Endothelial cell of umbilical vein (primary cell): Measurements from ENCODE around the gene CD300LG. TPM values are rescaled to one million over a fixed set of nuclear protein-coding genes. Genes with fewer than 3 reads are reported as not detected.

Source experiments
- BruUV-seq: library from RNA; stranded (reverse); fragments of 400-500 nt; replicated peaks from 2 replicates; lab custom pipeline; 2021; lab: Mats Ljungman, UMichigan
- CTCF ChIA-PET: fragments of 300-600, 350-600 bp; sonication (Branson Sonifier 250); formaldehyde crosslinking; loops from one replicate; lab custom pipeline; 2021; ENCODE audit warnings: antibody characterized with exemption, inconsistent platforms; lab: Charles Lee
- POLR2A ChIA-PET: fragments of 300-600, 350-600 bp; sonication (Branson Sonifier 250); formaldehyde crosslinking; loops from one replicate; lab custom pipeline; 2021; ENCODE audit warnings: antibody characterized with exemption, inconsistent platforms; lab: Charles Lee
- DNase-seq: peaks from one replicate; pipeline ENCODE4 v3.0.0-alpha.2; 2011; ENCODE audit warnings: low read depth, low spot score
- FAIRE-seq: peaks from 2 replicates; lab custom pipeline; 2011; peaks lifted over from hg19 to GRCh38; lab: Jason Lieb, UNC
- H2AFZ ChIP-seq: 2 replicates; pipeline ENCODE4 v1.6.0; 2012; ENCODE audit warnings: low read depth, low read length, control low read depth, inconsistent platforms
- H3K27ac ChIP-seq: 2 replicates; pipeline ENCODE4 v1.5.1; 2011; ENCODE audit warnings: low read depth, mild to moderate bottlenecking, control low read depth, low read length, moderate library complexity; ENCODE audit not compliant: insufficient read depth
- H3K27me3 ChIP-seq, 2 experiments: 2 replicates each; pipeline versions ENCODE4 v1.6.0 to v1.6.1; 2011; ENCODE audit warnings: low read length in 2 of 2, mixed read lengths in 1 of 2; ENCODE audit not compliant: control insufficient read depth in 2 of 2, insufficient read depth in 2 of 2
- H3K36me3 ChIP-seq, 2 experiments: 2 replicates in 1 of 2; 3 replicates in 1 of 2; pipeline ENCODE4 v1.5.1; 2011; ENCODE audit warnings: low read length in 2 of 2, mild to moderate bottlenecking in 1 of 2, moderate library complexity in 1 of 2; ENCODE audit not compliant: control insufficient read depth in 2 of 2, insufficient read depth in 2 of 2; ENCODE audit errors: extremely low read depth in 1 of 2
- H3K4me1 ChIP-seq: 3 replicates; pipeline ENCODE4 v1.5.1; 2011; ENCODE audit warnings: mild to moderate bottlenecking, low read length; ENCODE audit not compliant: control insufficient read depth, insufficient read depth; ENCODE audit errors: extremely low read depth
- H3K4me2 ChIP-seq: 2 replicates; pipeline ENCODE4 v1.6.1; 2011; ENCODE audit warnings: low read length, control low read depth, mixed read lengths; ENCODE audit not compliant: insufficient read depth
- H3K4me3 ChIP-seq, 3 experiments: fragments of 200-600 bp in 1 of 3; sonication (generic), shearing (Covaris generic) in 1 of 3; replicated peaks in 1 of 3; 2 replicates each; pipeline ENCODE4 v1.5.1; 2011 to 2016; ENCODE audit warnings: control low read depth in 3 of 3, low read length in 3 of 3, mild to moderate bottlenecking in 2 of 3, inconsistent platforms in 1 of 3, low read depth in 1 of 3, moderate library complexity in 1 of 3; ENCODE audit not compliant: insufficient read depth in 1 of 3
- H3K79me2 ChIP-seq: 2 replicates; pipeline ENCODE4 v1.6.0; 2012; ENCODE audit warnings: low read length, inconsistent platforms; ENCODE audit not compliant: control insufficient read depth, insufficient read depth
- H3K9ac ChIP-seq: replicated peaks from 2 replicates; pipeline ENCODE3; 2011; ENCODE audit warnings: low read length, control low read depth; ENCODE audit not compliant: insufficient read depth; ENCODE audit errors: extremely low read depth
- H3K9me1 ChIP-seq: replicated peaks from 3 replicates; pipeline ENCODE4 v1.6.0; 2011; ENCODE audit warnings: mild to moderate bottlenecking, low read length; ENCODE audit not compliant: control insufficient read depth, insufficient read depth; ENCODE audit errors: extremely low read depth
- H3K9me3 ChIP-seq: replicated peaks from 2 replicates; pipeline ENCODE4 v1.5.1; 2012; ENCODE audit warnings: low read length, inconsistent platforms; ENCODE audit not compliant: control insufficient read depth, insufficient read depth
- H4K20me1 ChIP-seq: replicated peaks from 2 replicates; pipeline ENCODE3; 2011; ENCODE audit warnings: mild to moderate bottlenecking, low read length; ENCODE audit not compliant: control insufficient read depth, insufficient read depth; ENCODE audit errors: extremely low read depth
- EZH2 ChIP-seq: IDR thresholded peaks from 2 replicates; pipeline ENCODE4 v1.6.1; 2012; ENCODE audit warnings: borderline replicate concordance, low read depth, mild to moderate bottlenecking, moderate library complexity, low read length, inconsistent platforms; ENCODE audit not compliant: severe bottlenecking
- MYC ChIP-seq: IDR thresholded peaks from one replicate; pipeline ENCODE4 v1.6.1; 2011; ENCODE audit warnings: mild to moderate bottlenecking, low read depth, low read length
- POLR2A ChIP-seq: IDR thresholded peaks from 2 replicates; pipeline ENCODE4 v1.6.1; 2012; ENCODE audit warnings: low read depth, mild to moderate bottlenecking, control low read depth, low read length
- POLR2AphosphoS5 ChIP-seq: IDR thresholded peaks from 2 replicates; pipeline ENCODE4 v1.6.1; 2012; ENCODE audit warnings: low read depth, mild to moderate bottlenecking, control low read depth, low read length, moderate library complexity; ENCODE audit not compliant: insufficient read depth
- dilution Hi-C: fragments of 300-500 bp; cut with MboI; formaldehyde crosslinking; loops from one replicate; pipeline ENCODE4 v1.15.0; 2019; ENCODE audit warnings: low sequenced_read_pairs; ENCODE audit not compliant: extremely low pct_ligation_motif_present
- intact Hi-C: fragments of 100-400 bp; cut with micrococcal nuclease; formaldehyde crosslinking; loops from one replicate; pipeline ENCODE4 v1.10.0; 2022
- polyA plus RNA-seq, 4 experiments: library from polyadenylated mRNA; depleted of rRNA in 3 of 4; stranded (reverse) in 3 of 4; unstranded in 1 of 4; fragments of >200 nt; gene quantifications; 2 replicates each; pipeline versions ENCODE4 v1.2.1 to v1.2.3, GENCODE V29; 2011 to 2012; ENCODE audit warnings: missing spikeins in 1 of 4
- total RNA-seq: library from RNA; stranded (reverse); gene quantifications from 2 replicates; pipeline ENCODE4 v1.2.3, GENCODE V29; 2021
- TF ChIP-seq, protein P1 (sequence below), 2 donors: IDR thresholded peaks; 1 replicate in 1 of 2; 2 replicates in 1 of 2; pipeline ENCODE4 v1.5.1; 2011; ENCODE audit warnings: low read length in 2 of 2, mild to moderate bottlenecking in 2 of 2, moderate library complexity in 2 of 2, control low read depth in 1 of 2, inconsistent platforms in 1 of 2, low read depth in 1 of 2; ENCODE audit not compliant: insufficient read depth in 1 of 2; ENCODE audit errors: extremely low read depth in 1 of 2
- TF ChIP-seq, protein P2 (sequence below): IDR thresholded peaks from 2 replicates; pipeline ENCODE4 v1.6.1; 2011; ENCODE audit not compliant: insufficient read depth, insufficient read length

CD300LG gene
- total and polyA plus RNA-seq, 2 donors (not counting 3 experiments of a cell fraction or from before 2014, with no cell fraction given), result not detected

DNA sequence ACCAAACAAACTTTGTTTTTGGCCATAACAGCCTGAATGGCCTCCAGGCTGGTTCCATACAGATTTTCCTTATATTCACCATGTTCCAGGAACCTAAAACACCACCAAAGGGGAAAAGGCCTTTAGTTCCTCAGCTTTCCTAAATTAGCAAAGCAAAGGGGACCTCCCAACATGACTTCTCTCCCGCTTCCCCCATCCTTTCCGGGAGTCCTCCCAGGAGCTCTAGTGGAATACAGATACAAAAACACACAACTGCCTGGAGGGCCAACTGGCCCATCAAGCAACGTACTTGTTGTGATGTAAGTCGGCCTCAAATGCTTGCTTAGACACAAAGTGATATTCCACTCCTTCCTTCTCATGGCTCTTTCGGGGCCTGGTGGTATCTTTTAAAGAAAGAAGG, 36.2 kb upstream of the CD300LG start:
- Histone ChIP-seq H3K36me3 (peaks cover 2 to 5% of the 10 kb centered on the region in 2 experiments), H3K4me2 (no peak overlapping the region), H3K79me2 (no peaks in the 10 kb centered on the region), H3K4me1 (peaks cover 14% of the 10 kb centered on the region), H3K9ac (no peak overlapping the region), H4K20me1 (no peaks in the 10 kb centered on the region), H3K27ac (no peak overlapping the region), H3K4me3 (no peak overlapping the region), H3K9me1 (no peaks in the 10 kb centered on the region), H3K9me3 (no peaks in the 10 kb centered on the region), H2AFZ (no peak overlapping the region), H3K27me3 (no peaks in the 10 kb centered on the region)
- FAIRE-seq (no peak), DNase-seq (no peak)
- BruUV-seq, result no TSS peak
- intact Hi-C loops (no loop called here), dilution Hi-C loops (no loop called here)
- TF ChIP-seq MYC (no peak), POLR2AphosphoS5 (no peak), EZH2 (no peak), POLR2A (no peak)
- TF ChIP-seq, protein P1, sequence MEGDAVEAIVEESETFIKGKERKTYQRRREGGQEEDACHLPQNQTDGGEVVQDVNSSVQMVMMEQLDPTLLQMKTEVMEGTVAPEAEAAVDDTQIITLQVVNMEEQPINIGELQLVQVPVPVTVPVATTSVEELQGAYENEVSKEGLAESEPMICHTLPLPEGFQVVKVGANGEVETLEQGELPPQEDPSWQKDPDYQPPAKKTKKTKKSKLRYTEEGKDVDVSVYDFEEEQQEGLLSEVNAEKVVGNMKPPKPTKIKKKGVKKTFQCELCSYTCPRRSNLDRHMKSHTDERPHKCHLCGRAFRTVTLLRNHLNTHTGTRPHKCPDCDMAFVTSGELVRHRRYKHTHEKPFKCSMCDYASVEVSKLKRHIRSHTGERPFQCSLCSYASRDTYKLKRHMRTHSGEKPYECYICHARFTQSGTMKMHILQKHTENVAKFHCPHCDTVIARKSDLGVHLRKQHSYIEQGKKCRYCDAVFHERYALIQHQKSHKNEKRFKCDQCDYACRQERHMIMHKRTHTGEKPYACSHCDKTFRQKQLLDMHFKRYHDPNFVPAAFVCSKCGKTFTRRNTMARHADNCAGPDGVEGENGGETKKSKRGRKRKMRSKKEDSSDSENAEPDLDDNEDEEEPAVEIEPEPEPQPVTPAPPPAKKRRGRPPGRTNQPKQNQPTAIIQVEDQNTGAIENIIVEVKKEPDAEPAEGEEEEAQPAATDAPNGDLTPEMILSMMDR (IDR thresholded peaks at IDR 0.05; ENCODE audit: extremely low read depth in 1 of 2, insufficient read depth in 1 of 2, low read depth in 1 of 2, low read length in 2 of 2), result no peak
- TF ChIP-seq, protein P2, sequence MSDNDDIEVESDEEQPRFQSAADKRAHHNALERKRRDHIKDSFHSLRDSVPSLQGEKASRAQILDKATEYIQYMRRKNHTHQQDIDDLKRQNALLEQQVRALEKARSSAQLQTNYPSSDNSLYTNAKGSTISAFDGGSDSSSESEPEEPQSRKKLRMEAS, result no peak
- ChIA-PET POLR2A (no interaction called here), CTCF (no interaction called here)
